Peyer's patch (tissue), 4 donors: ENCODE measurements around the gene TCF15.

Source experiments
- CTCF ChIP-seq, 6 experiments: fragments of 450-650 bp in 4 of 6; fragments of 200-600 bp in 2 of 6; sonication (generic) in 1 of 6; IDR thresholded peaks; one replicate each; pipeline ENCODE4 v1.5.1; 2017 to 2019; ENCODE audit warnings: antibody characterized with exemption in 6 of 6, mild to moderate bottlenecking in 3 of 6, moderate library complexity in 1 of 6
- POLR2A ChIP-seq, 2 donors: fragments of 450-650 bp; IDR thresholded peaks; one replicate each; pipeline ENCODE4 v1.5.1; 2017; ENCODE audit warnings: antibody characterized with exemption in 2 of 2, mild to moderate bottlenecking in 2 of 2, moderate library complexity in 2 of 2

- TF ChIP-seq CTCF (IDR thresholded peaks at IDR 0.05) (no peak), POLR2A (IDR thresholded peaks at IDR 0.05) (no peak)
These were observed 41.9 kb upstream of the TCF15 start for GRCh38 chr20:651713-652614.
